H54 (cell line): ENCODE measurements around the gene RASL10B.
"Not testable (repeated sequence)": the region's sequence is repeated elsewhere in the genome, so short reads cannot be mapped to it uniquely, and the experiment has no call there.

Experiments used
- DNase-seq: peaks from one replicate; pipeline ENCODE4 v3.0.0; 2011; ENCODE audit warnings: low spot score, mixed read lengths; ENCODE audit not compliant: insufficient read length
- FAIRE-seq: peaks from 3 replicates; lab custom pipeline; 2011; peaks lifted over from hg19 to GRCh38; lab: Jason Lieb, UNC
- POLR2A ChIP-seq: IDR thresholded peaks from 2 replicates; pipeline ENCODE4 v1.6.1; 2011; ENCODE audit warnings: low read depth, mild to moderate bottlenecking, low read length

Gene RASL10B

DNA sequence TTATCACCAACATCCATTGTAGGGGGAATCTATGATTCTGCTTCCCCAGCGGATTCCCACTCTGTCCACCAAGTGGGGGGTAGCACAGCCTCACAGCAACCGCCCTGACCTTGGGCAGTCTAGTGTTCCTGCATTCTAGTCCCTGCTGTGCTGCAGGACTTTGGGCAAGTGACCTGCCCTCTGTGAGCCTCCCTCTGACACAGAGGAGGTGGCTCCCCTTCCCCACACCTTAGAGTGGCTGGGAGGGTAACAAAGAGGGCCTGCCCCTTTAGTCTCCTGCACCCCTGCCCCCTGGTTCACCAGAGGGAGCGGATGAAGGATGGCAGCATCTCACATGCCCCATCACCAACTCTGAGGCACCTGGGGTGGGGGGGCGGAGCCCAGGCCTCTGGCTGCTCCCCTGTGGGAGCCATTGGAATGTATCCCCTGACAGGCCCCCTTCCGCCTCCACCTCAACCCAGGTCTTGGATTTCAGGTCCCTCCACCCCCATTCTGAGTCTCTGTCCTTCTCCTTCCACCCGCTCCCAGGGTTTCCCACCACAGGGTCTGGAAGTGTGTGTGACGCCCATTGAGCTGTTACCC is 11.5 kb downstream of the RASL10B start:
- no peak for TF ChIP-seq POLR2A
- FAIRE-seq = no peak
- DNase-seq = no peak

- no peak for TF ChIP-seq POLR2A
- DNase-seq (peak; percentile 77), FAIRE-seq (no peak)
Measured at GRCh38 chr17:35743626-35744328, 12.3 kb downstream of the RASL10B start.

- no peak for FAIRE-seq
- no peak for DNase-seq
- TF ChIP-seq POLR2A = no peak
Measured at GRCh38 chr17:35744830-35745229, 13.4 kb downstream of the RASL10B start.

GRCh38 chr17:35745246-35745645 is 13.8 kb downstream of the RASL10B start:
- FAIRE-seq = no peak
- DNase-seq = no peak
- TF ChIP-seq POLR2A = no peak

DNA sequence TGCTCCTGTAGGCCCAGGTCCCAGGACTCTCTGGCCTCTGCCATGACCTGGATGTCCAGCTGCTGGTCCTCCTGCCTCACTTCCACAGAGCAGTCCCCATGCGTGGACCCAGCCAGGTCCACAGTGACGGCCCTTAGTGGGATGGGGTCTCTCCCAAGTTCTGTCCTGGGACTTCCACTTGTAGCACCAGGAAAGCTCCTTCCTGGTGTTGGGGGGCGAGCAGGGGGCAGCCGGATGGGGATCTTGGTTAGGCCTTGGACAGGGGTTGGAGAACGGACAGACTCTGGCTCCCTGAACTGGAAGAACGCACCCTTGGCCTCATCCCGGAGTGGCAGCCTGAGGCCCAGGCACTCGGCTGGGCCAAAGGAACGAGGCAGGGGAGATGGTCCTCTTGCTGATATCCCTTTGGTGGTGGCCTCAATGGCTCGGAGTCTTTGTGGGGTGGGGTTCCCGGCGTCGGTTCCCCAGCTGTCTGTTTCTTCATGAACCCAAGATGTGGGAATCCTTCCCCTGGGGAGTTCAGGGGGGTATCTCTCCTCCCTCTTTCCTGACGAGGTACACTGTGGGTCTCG is 14.4 kb downstream of the RASL10B start:
- no peak for TF ChIP-seq POLR2A
- FAIRE-seq = no peak
- no peak for DNase-seq

DNA sequence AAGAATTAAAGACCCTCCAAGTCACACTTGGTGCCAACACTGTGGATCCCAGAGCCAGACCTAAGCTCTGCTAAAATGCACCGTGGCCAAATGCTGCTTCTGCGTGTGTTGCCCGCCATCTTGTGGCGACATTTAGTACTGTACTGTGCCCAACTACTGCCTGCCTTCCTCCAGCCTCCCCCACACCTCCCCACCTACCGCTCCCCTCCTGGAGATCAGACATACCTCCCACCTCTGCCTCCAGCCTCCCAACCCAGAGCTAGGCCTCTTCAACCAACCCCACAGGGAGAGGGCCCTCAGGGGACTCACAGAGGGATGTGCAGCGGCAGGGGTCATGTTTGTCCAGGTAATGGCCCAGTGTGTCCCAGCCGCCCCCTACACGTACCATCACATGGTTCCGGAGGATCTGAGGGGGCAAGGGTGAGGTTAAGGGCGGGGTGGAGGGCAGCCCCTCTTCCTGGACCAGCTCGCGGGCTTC is 16.1 kb downstream of the RASL10B start:
- no peak for TF ChIP-seq POLR2A
- FAIRE-seq = no peak
- peak; percentile 92 for DNase-seq

- DNase-seq (peak; percentile 73), FAIRE-seq (no peak)
- TF ChIP-seq POLR2A = no peak
Measured at GRCh38 chr17:35748341-35748841, 17.0 kb downstream of the RASL10B start.

GRCh38 chr17:35748979-35749378 is 17.5 kb downstream of the RASL10B start:
- no peak for FAIRE-seq
- no peak for DNase-seq
- TF ChIP-seq POLR2A = no peak

GRCh38 chr17:35749560-35750412 is 18.3 kb downstream of the RASL10B start:
- TF ChIP-seq POLR2A = no peak
- no peak for DNase-seq
- FAIRE-seq = no peak

- DNase-seq (no peak), FAIRE-seq (no peak)
- TF ChIP-seq POLR2A = no peak
Measured at GRCh38 chr17:35750526-35751395, 19.3 kb downstream of the RASL10B start.

GRCh38 chr17:35751541-35751940 is 20.1 kb downstream of the RASL10B start:
- DNase-seq, FAIRE-seq: not testable (repeated sequence)

- TF ChIP-seq POLR2A = no peak
- DNase-seq = no peak
- FAIRE-seq = no peak
Measured at GRCh38 chr17:35752471-35752870, 21.0 kb downstream of the RASL10B start.

DNA sequence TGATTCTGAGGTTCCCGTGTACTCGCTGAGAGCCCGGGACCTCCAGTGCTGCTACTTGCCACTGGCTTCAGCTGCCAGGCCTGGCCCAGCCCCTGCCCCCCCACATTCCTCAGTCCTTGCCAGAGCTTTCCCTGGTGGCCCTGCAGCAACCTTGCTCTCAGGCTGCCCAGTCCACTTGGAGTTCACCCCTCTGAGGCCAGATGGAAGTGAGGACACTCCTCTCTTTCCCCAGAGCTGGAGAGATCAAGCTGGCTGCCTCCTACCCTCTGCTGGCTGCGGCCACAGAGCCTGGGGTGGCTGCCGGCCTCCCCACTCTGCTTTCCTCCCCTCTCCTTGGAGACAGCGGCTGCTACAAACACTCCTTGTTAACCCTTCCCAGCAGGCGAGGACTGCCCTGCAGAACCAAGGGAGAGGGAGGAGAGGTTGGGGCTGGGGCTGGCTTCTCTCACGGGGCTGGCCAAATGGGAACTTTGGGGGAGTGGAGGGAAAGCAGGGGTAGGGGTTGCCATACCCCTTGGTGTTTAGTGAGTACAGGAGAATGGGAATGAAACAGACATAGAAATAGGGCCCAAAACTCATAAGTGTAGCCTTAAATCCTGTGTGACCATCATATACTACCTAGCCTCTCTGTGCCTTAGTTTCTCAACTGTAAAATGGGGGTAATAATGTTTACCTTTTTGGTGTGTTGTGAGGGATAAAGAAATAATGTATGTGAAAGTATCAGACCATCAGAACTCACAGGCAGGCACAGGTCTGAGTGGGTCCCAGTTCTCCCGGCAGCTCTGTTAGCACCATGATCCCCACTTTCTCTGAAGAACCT is 21.7 kb downstream of the RASL10B start, which contains the start of gene GAS2L2:
GAS2L2 (minus strand) TSS at position 295 of the 820 bp plus-strand sequence. CDS start 389 bp downstream, outside the sequence.
- DNase-seq (no peak), FAIRE-seq (no peak)
- no peak for TF ChIP-seq POLR2A
